ENCODE measurements around the gene MYO1G.
"Not testable (repeated sequence)": the region's sequence is repeated elsewhere in the genome, so short reads cannot be mapped to it uniquely, and the experiment has no call there.

DNA sequence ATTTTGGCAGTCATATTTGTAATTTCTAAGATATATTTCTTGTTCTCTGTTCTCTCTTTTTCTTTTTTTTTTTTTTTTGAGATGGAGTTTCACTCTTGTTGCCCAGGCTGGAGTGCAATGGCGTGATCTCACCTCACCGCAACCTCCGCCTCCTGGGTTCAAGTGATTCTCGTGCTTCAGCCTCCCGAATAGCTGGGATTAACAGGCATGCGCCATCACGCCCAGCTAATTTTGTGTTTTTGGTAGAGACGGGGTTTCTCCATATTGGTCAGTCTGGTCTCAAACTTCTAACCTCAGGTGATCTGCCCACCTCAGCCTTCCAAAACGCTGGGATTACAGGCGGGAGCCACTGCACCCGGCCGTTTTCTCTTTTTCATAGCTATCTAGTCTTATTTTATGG is 46.7 kb upstream of the MYO1G start:
- TF ChIP-seq, protein P1, sequence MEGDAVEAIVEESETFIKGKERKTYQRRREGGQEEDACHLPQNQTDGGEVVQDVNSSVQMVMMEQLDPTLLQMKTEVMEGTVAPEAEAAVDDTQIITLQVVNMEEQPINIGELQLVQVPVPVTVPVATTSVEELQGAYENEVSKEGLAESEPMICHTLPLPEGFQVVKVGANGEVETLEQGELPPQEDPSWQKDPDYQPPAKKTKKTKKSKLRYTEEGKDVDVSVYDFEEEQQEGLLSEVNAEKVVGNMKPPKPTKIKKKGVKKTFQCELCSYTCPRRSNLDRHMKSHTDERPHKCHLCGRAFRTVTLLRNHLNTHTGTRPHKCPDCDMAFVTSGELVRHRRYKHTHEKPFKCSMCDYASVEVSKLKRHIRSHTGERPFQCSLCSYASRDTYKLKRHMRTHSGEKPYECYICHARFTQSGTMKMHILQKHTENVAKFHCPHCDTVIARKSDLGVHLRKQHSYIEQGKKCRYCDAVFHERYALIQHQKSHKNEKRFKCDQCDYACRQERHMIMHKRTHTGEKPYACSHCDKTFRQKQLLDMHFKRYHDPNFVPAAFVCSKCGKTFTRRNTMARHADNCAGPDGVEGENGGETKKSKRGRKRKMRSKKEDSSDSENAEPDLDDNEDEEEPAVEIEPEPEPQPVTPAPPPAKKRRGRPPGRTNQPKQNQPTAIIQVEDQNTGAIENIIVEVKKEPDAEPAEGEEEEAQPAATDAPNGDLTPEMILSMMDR (IDR thresholded peaks at IDR 0.05; ENCODE audit: insufficient read depth, low read length): not testable (repeated sequence)
- TF ChIP-seq, protein P2, sequence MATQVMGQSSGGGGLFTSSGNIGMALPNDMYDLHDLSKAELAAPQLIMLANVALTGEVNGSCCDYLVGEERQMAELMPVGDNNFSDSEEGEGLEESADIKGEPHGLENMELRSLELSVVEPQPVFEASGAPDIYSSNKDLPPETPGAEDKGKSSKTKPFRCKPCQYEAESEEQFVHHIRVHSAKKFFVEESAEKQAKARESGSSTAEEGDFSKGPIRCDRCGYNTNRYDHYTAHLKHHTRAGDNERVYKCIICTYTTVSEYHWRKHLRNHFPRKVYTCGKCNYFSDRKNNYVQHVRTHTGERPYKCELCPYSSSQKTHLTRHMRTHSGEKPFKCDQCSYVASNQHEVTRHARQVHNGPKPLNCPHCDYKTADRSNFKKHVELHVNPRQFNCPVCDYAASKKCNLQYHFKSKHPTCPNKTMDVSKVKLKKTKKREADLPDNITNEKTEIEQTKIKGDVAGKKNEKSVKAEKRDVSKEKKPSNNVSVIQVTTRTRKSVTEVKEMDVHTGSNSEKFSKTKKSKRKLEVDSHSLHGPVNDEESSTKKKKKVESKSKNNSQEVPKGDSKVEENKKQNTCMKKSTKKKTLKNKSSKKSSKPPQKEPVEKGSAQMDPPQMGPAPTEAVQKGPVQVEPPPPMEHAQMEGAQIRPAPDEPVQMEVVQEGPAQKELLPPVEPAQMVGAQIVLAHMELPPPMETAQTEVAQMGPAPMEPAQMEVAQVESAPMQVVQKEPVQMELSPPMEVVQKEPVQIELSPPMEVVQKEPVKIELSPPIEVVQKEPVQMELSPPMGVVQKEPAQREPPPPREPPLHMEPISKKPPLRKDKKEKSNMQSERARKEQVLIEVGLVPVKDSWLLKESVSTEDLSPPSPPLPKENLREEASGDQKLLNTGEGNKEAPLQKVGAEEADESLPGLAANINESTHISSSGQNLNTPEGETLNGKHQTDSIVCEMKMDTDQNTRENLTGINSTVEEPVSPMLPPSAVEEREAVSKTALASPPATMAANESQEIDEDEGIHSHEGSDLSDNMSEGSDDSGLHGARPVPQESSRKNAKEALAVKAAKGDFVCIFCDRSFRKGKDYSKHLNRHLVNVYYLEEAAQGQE (IDR thresholded peaks at IDR 0.05; ENCODE audit: insufficient replicate concordance, low read depth): not testable (repeated sequence)
- TF ChIP-seq POLR2AphosphoS5 (IDR thresholded peaks at IDR 0.05; ENCODE audit: low read depth); GABPA (IDR thresholded peaks at IDR 0.05; ENCODE audit: low read depth); SPI1 (IDR thresholded peaks at IDR 0.05; ENCODE audit: borderline replicate concordance, low read depth): not testable (repeated sequence)

Data from HL-60 (cell line).